PC-3 (cell line): Measurements from ENCODE around the gene FSTL5.

Source experiments
- CTCF ChIP-seq: fragments of 300-600 bp; sonication (generic); conservative IDR thresholded peaks from 2 replicates; pipeline ENCODE4 v1.5.1; 2017; ENCODE audit warnings: antibody characterized with exemption, low read depth, mild to moderate bottlenecking, low read length
- EZH2 ChIP-seq: fragments of 300-600 bp; sonication (generic); IDR thresholded peaks from one replicate; pipeline ENCODE4 v1.6.1; 2017; ENCODE audit warnings: antibody characterized with exemption, mild to moderate bottlenecking, low read length; ENCODE audit not compliant: unreplicated experiment
- EZH2phosphoT487 ChIP-seq: fragments of 300-600 bp; sonication (generic); IDR thresholded peaks from 2 replicates; pipeline ENCODE4 v1.6.1; 2018; ENCODE audit warnings: mild to moderate bottlenecking, antibody characterized with exemption, low read length, borderline replicate concordance

- TF ChIP-seq CTCF (no peak), EZH2phosphoT487 (no peak), EZH2 (no peak)
Observed at GRCh38 chr4:162126729-162127128, 37.1 kb downstream of the FSTL5 start.
